ENCODE data around the gene SF3B4.

Gene SF3B4

DNA sequence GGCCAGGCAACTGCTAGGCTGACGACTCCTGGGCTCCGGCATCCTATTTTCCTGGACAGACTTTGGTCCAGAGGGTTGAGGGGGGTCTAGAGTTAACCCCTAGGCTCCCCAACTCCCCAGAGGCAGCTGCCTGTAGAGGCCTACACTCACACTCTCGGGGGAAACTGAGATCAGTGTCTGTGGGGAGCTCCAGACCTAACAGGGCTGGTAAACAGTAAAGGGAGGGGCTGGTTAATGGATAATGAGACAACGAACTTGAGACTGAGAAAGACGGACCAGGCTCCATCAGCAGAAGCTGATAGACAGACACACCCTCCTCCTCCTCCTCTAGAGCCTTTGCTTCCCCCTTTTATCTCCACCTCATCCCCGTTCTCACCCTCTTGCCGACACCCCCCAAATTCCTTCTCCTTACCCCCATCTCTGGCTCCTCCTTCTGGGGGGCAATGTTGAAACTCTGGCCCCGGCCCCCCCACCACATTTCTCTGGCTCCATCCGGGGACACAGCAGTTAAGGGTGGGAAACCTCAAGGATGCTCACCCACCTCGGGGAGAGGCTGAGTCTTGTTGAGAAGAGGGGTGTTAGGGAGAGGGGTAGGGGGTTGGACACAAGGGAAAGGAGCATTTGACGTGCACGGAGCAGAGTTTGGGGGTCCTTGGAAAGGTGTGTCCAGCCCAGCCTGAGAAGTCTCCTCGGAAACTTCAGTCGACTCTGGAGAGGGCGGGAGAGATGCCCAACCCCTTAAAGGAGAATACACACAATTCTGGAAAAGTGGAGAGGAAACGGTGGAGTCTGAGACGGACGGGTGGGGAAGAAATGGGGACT, 8.8 kb upstream of the SF3B4 start, which contains the start of gene MTMR11:
MTMR11 (minus strand) TSS at position 710 of the 822 bp plus-strand sequence; CDS start at position 478, 232 bp downstream.
- no peak for DNase-seq
- in situ Hi-C loops (cut with MboI; ENCODE audit: low pct_unique_long_range_greater_than_20kb, low sequenced_read_pairs) = no loop called here

DNA sequence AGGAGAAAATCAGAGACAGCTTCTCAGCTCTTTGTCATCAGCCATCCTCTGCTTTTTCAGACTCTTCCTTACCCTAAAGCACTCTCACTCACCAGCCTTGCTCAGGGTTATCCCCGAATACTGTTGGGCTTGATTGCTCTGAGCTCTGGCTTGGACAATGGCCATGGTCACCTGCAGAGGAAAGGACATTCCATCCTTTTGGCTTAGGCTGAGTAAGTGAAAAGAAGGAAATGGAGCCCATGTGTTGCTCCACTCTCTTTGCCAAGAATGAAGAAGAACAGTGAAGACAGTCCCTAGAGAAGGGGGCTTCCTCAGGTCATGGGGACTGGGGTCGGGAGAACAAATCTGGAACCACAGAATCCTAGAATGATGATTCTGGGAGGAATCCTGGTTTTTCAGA, 6.8 kb upstream of the SF3B4 start:
- in situ Hi-C loops (cut with MboI; ENCODE audit: low pct_unique_long_range_greater_than_20kb, low sequenced_read_pairs) = no loop called here
- no peak for DNase-seq

- no peak for DNase-seq
- in situ Hi-C loops (cut with MboI; ENCODE audit: low pct_unique_long_range_greater_than_20kb, low sequenced_read_pairs) = no loop called here
Measured at GRCh38 chr1:149933208-149933607, 5.6 kb upstream of the SF3B4 start.

DNA sequence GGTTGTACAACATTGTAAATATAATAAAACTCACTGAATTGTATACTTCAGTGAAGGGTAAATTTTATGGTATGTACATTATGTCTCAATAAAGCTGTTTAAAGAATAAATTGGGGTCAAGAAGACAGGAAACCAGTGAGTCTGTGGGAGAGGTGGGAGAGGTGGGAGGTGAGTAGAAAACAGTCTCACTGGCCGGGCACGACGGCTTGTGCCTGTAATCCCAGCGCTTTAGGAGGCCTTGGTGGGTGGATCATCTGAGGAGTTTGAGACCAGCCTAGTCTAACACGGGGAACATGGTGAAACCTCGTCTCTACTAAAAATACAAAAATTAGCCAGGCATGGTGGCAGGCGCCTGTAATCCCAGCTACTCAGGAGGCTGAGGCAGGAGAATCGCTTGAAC, 4.9 kb upstream of the SF3B4 start:
- no peak for DNase-seq
- in situ Hi-C loops (cut with MboI; ENCODE audit: low pct_unique_long_range_greater_than_20kb, low sequenced_read_pairs) = no loop called here

- no peak for DNase-seq
- in situ Hi-C loops (cut with MboI; ENCODE audit: low pct_unique_long_range_greater_than_20kb, low sequenced_read_pairs) = no loop called here
Measured at GRCh38 chr1:149931212-149931790, 3.7 kb upstream of the SF3B4 start.

- in situ Hi-C loops (cut with MboI; ENCODE audit: low pct_unique_long_range_greater_than_20kb, low sequenced_read_pairs) = no loop called here
Measured at GRCh38 chr1:149929856-149930255, 2.3 kb upstream of the SF3B4 start.

DNA sequence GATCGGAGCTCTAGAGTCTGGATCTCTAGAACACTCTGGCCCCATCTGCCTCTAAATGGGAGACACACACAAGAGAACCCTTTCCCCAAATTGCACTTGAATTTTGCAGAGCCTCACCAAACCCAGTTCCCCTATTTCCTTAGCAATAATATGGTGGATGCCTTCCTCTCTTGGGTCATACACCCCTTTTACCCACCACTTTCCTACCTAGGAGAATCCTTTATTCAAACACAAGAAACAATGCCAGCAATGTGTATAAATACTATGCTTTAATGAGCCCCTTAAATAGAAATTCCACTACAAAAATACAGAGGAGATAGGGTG, 760 bp upstream of the SF3B4 start:
- DNase-seq = no peak
- in situ Hi-C loops (cut with MboI; ENCODE audit: low pct_unique_long_range_greater_than_20kb, low sequenced_read_pairs) = no loop called here

More at GRCh38 chr1:149929856-149930255, 2.3 kb upstream of the SF3B4 start:
- DNase-seq = no peak

- in situ Hi-C loops (cut with MboI; ENCODE audit: low pct_unique_long_range_greater_than_20kb, low sequenced_read_pairs) = no loop called here
- no peak for DNase-seq
Measured at GRCh38 chr1:149927056-149927562, 494 bp downstream of the SF3B4 start.

- no peak for DNase-seq
- in situ Hi-C loops (cut with MboI; ENCODE audit: low pct_unique_long_range_greater_than_20kb, low sequenced_read_pairs) = no loop called here
Measured at GRCh38 chr1:149926296-149926695, 1.3 kb downstream of the SF3B4 start.

DNA sequence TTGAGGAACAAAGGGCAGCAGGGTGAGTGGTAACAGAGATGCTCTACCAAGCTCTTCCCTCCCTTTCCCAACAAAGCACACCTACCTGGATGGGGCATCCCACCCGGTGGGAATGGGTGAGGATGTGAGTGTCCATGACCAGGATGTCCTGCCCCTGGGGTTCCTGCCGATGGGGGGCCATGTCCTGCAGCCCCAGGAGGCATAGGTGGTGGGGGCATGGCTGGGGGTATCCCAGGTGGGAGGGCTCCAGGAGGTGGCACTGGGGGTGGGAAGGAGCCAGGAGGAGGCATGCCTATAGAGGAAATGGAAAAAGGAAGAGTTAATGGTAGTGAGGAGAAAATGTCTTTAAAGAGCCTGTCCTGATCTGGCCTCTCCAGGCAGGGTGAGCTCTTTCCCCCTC, 1.9 kb downstream of the SF3B4 start:
- no peak for DNase-seq
- in situ Hi-C loops (cut with MboI; ENCODE audit: low pct_unique_long_range_greater_than_20kb, low sequenced_read_pairs) = no loop called here

DNA sequence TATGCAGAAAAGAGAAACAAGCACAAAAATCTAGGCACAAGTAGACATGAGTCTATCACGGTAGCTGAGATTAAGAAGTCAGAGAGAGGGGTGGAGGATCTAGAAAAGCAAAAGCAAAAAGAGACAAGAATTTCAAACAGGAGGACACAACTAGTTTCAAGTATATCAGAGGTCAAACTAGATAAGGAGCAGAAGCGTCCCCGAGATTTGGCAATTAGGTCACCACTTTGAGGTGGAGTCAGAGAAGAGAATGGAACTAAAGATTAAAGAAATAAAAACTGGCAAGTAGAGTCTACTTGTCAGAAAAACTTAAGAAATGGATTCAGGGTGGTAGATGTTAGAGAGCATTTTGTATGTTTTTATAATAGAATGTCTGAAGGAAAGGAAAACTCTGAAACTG, 2.3 kb downstream of the SF3B4 start:
- DNase-seq = no peak
- in situ Hi-C loops (cut with MboI; ENCODE audit: low pct_unique_long_range_greater_than_20kb, low sequenced_read_pairs) = no loop called here

GRCh38 chr1:149923626-149924025, 4.0 kb downstream of the SF3B4 start:
- no peak for DNase-seq
- in situ Hi-C loops (cut with MboI; ENCODE audit: low pct_unique_long_range_greater_than_20kb, low sequenced_read_pairs) = no loop called here

DNA sequence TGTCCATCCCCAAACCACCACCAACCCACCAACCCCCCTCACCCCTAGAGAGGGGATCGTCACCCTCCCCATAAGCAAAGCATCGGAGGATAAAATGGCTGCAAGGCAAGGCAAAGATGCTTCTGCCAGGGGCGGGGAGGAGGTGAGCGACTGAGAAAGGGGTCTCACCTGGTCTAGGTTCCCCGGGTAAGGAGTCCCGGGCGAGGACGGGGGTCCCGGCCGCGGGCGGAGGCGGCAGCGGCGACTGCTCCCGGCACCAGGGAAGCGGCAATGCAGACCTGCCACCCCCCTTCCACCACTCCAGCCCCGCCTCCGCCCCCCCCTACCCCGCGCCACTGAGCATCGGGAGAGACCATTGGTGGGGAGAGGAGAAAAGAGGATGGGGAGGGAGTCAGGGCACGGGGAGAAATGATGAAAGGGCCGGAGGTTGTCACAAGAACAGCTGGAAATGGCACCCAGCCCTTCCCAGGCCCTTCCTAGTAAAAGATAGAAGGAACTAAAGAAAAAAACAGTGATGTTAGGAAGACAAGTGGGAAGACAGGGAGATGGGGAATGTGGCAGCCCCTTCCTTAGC, 9.9 kb downstream of the SF3B4 start, which contains the start of gene SV2A:
SV2A (minus strand) TSS at position 274 of the 574 bp plus-strand sequence. CDS start 4,004 bp downstream, outside the sequence.
- no peak for DNase-seq
- in situ Hi-C loops (cut with MboI; ENCODE audit: low pct_unique_long_range_greater_than_20kb, low sequenced_read_pairs) = no loop called here

GRCh38 chr1:149916898-149917252, 10.7 kb downstream of the SF3B4 start:
- DNase-seq = no peak
- in situ Hi-C loops (cut with MboI; ENCODE audit: low pct_unique_long_range_greater_than_20kb, low sequenced_read_pairs) = no loop called here

DNA sequence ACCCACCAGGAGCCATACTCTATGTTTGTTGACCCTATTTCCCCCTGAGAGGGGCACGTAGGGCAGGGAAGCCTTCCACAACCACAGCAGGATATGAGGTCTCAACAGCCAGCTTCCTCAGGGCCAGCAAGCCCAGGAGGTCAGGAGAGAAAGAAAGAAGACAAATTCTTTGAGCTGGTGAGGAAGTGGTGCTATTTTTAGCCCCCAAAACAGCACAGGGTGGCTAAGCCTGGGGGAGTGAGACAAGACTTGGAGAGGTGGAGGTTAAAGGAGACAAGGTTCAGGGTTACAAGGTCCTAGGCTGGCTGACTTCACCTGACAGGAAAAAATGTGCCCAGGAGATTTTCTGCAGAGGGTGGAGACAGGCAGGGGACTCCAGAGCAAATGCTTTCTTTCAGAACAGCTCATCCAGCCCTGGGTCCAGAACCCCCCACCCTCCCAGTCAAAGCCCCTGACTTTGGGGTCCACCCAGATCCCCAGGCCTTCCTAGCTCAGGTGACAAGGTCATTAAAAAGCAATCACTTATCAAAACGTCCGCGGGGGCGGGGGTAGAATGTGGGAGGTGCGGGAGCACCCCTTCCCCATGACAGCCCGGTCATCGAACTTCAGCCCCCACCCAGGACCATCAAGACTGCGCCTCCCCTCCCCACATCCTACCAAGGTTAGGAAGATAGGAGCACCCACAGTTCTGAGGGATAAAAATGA, 11.3 kb downstream of the SF3B4 start:
- in situ Hi-C loops (cut with MboI; ENCODE audit: low pct_unique_long_range_greater_than_20kb, low sequenced_read_pairs) = no loop called here
- DNase-seq = peak; percentile 85

GRCh38 chr1:149915429-149916192, 12.0 kb downstream of the SF3B4 start:
- DNase-seq = no peak
- in situ Hi-C loops (cut with MboI; ENCODE audit: low pct_unique_long_range_greater_than_20kb, low sequenced_read_pairs) = no loop called here

GRCh38 chr1:149914545-149914944, 13.1 kb downstream of the SF3B4 start:
- in situ Hi-C loops (cut with MboI; ENCODE audit: low pct_unique_long_range_greater_than_20kb, low sequenced_read_pairs) = no loop called here
- peak; percentile 23 for DNase-seq

DNA sequence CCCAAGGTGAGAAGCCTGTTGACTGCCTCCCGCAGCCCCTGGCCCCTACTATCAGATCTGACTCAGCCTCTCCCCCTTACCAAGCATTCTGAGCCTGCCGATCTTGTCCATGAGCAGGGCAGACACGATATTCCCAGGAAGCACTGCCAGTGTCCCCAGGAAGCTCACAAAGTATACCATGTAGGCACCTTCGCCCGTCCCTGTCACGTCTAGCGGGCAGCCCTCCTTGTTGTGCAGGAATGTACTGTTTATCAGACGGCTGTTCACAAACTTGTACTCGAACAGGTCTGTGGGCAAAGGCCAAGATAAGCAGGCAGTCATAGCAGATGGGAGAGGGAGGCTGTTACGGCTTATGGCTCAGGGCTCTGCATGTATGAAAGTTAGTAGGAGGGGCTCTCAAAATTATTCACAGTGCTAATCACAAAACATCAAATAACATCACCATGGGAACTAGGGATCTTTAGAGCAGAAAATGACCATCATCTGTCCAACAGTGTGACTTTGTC, 21.0 kb downstream of the SF3B4 start:
- DNase-seq = no peak
- in situ Hi-C loops (cut with MboI; ENCODE audit: low pct_unique_long_range_greater_than_20kb, low sequenced_read_pairs) = no loop called here

All from KBM-7 (cell line).